CD4-positive, alpha-beta T cell (primary cell): Measurements from ENCODE around the gene CHD5. TPM values are rescaled to one million over a fixed set of nuclear protein-coding genes. Genes with fewer than 3 reads are reported as not detected.

Experiments used
- ATAC-seq: fragments of 200-7000 bp; cut with Tn5 transposase; one replicate; pipeline ENCODE4 v1.10.0; 2022; ENCODE audit warnings: mild to moderate bottlenecking; ENCODE audit not compliant: poor library complexity
- CTCF ChIA-PET: fragments of 350-600 bp; sonication (Branson Sonifier 250); formaldehyde crosslinking; loops from one replicate; lab custom pipeline; 2021; ENCODE audit warnings: antibody characterized with exemption, inconsistent platforms; lab: Charles Lee
- POLR2A ChIA-PET: fragments of 350-600 bp; sonication (Branson Sonifier 250); formaldehyde crosslinking; loops from one replicate; lab custom pipeline; 2021; ENCODE audit warnings: antibody characterized with exemption, inconsistent platforms; lab: Charles Lee
- DNase-seq, 14 experiments: peaks; one replicate each; pipeline ENCODE4 v3.0.0-alpha.2; 2013 to 2020; ENCODE audit warnings: mixed read lengths in 2 of 14
- H3K27ac ChIP-seq, 2 donors: one replicate each; pipeline versions ENCODE4 v1.5.1 to v1.7.0; 2013; ENCODE audit warnings: low read length in 2 of 2, low read depth in 1 of 2, mild to moderate bottlenecking in 1 of 2
- H3K27me3 ChIP-seq, 2 experiments: 1 replicate in 1 of 2; 2 replicates in 1 of 2; pipeline versions ENCODE4 v1.6.1 to v1.7.0; 2013; ENCODE audit warnings: low read length in 2 of 2, control low read depth in 1 of 2, mild to moderate bottlenecking in 1 of 2, moderate library complexity in 1 of 2; ENCODE audit not compliant: insufficient read depth in 2 of 2, control insufficient read depth in 1 of 2
- H3K36me3 ChIP-seq: one replicate; pipeline ENCODE4 v1.6.1; 2013; ENCODE audit warnings: low read length, control low read depth; ENCODE audit not compliant: insufficient read depth
- H3K4me1 ChIP-seq: one replicate; pipeline ENCODE4 v1.6.1; 2013; ENCODE audit warnings: low read length, control low read depth; ENCODE audit not compliant: insufficient read depth
- H3K4me3 ChIP-seq: one replicate; pipeline ENCODE4 v1.5.1; 2013; ENCODE audit warnings: mild to moderate bottlenecking, low read length, moderate library complexity
- H3K9me3 ChIP-seq, 2 experiments: 1 replicate in 1 of 2; 2 replicates in 1 of 2; pipeline versions ENCODE4 v1.6.1 to v1.7.0; 2013; ENCODE audit warnings: low read length in 2 of 2, mild to moderate bottlenecking in 2 of 2, control low read depth in 1 of 2, moderate library complexity in 1 of 2; ENCODE audit not compliant: control insufficient read depth in 1 of 2, insufficient read depth in 1 of 2
- H3K27ac Mint-ChIP-seq: one replicate; pipeline ENCODE4 v1.8.0; 2020; ENCODE audit warnings: mixed read lengths
- H3K27me3 Mint-ChIP-seq: one replicate; pipeline ENCODE4 v1.8.0; 2021; ENCODE audit warnings: mixed read lengths
- H3K36me3 Mint-ChIP-seq: one replicate; pipeline ENCODE4 v1.8.0; 2021; ENCODE audit warnings: low read depth, mixed read lengths
- H3K4me1 Mint-ChIP-seq: one replicate; pipeline ENCODE4 v1.8.0; 2021; ENCODE audit warnings: low read depth, mixed read lengths
- H3K4me3 Mint-ChIP-seq: one replicate; pipeline ENCODE4 v1.8.0; 2020; ENCODE audit warnings: mild to moderate bottlenecking, mixed read lengths
- H3K9me3 Mint-ChIP-seq: one replicate; pipeline ENCODE4 v1.8.0; 2020; ENCODE audit warnings: mixed read lengths
- CTCF ChIP-seq: fragments of 200-600 bp; IDR thresholded peaks from one replicate; pipeline ENCODE4 v1.8.0; 2022; ENCODE audit warnings: antibody characterized with exemption, mild to moderate bottlenecking
- intact Hi-C, 2 experiments: fragments of 100-400 bp; cut with DNase I in 1 of 2; cut with micrococcal nuclease in 1 of 2; formaldehyde crosslinking; loops; one replicate each; pipeline versions ENCODE4 v1.15.1 to v1.9.0; 2023 to 2025; cut with DNase I, micrococcal nuclease
- total RNA-seq, 174 experiments: library from RNA in 2 of 174; stranded (reverse) in 2 of 174; gene quantifications; one replicate each; pipeline ENCODE4 v1.2.3 and lab custom pipeline; 2021 to 2026

Gene CHD5
- total RNA-seq, 2 experiments from 2014 or later, result 0.25 to 0.34 TPM

DNA sequence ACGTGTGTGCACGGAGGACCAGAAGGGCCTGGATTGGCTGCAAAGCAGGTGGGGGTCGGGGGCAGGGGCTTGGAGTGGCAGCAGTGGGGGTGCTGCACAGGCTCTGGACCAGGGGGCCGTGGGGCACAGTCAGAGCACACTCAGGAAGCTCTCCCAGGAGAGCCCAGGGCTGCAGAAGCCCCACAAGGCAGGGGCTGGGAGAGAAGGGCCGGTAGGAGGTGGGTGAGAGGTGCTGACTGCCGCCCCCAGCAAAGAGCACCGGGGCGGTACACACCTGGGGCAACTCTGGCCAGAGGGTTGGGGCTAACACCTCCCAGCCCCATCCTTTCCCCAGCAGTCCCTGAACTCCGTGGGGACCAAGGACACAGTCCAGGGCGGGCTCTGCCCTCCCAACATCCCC, 13.9 kb downstream of the CHD5 start:
- Mint-ChIP-seq H3K27ac (no peak overlapping the region), H3K4me3 (no peak overlapping the region), H3K4me1 (no peaks in the 10 kb centered on the region), H3K27me3 (peaks cover 12% of the 10 kb centered on the region), H3K36me3 (no peaks in the 10 kb centered on the region), H3K9me3 (no peaks in the 10 kb centered on the region)
- POLR2A ChIA-PET, result no interaction called here
- TF ChIP-seq CTCF, result no peak
- no peak overlapping the region for H3K27ac ChIP-seq
- H3K9me3 ChIP-seq, result peaks cover 0 to 13% of the 10 kb centered on the region in 2 experiments
- no peaks in the 10 kb centered on the region for H3K4me1 ChIP-seq
- CTCF ChIA-PET, result no interaction called here
- no peak for DNase-seq
- intact Hi-C loops, result no loop called here
- peaks cover 2 to 6% of the 10 kb centered on the region in 2 experiments for H3K27me3 ChIP-seq
- ATAC-seq, result no peak
- no peak overlapping the region for H3K4me3 ChIP-seq
- no peaks in the 10 kb centered on the region for H3K36me3 ChIP-seq

- H3K9me3 Mint-ChIP-seq, result no peaks in the 10 kb centered on the region
- ChIA-PET CTCF (no interaction called here), POLR2A (no interaction called here)
- H3K4me1 ChIP-seq, result no peaks in the 10 kb centered on the region
- intact Hi-C loops, result no loop called here
- ATAC-seq (no peak), DNase-seq (no peak)
- peaks cover 15% of the 10 kb centered on the region for H3K27me3 Mint-ChIP-seq
- no peaks in the 10 kb centered on the region for H3K36me3 ChIP-seq
- H3K27me3 ChIP-seq, result peaks cover 6 to 13% of the 10 kb centered on the region in 2 experiments
- H3K4me3 Mint-ChIP-seq, result no peak overlapping the region
- peaks cover 0 to 14% of the 10 kb centered on the region in 2 experiments for H3K9me3 ChIP-seq
- H3K4me1 Mint-ChIP-seq, result no peaks in the 10 kb centered on the region
- no peak for TF ChIP-seq CTCF
- no peak overlapping the region for H3K4me3 ChIP-seq
- no peak overlapping the region for H3K27ac ChIP-seq
- no peaks in the 10 kb centered on the region for H3K36me3 Mint-ChIP-seq
- no peak overlapping the region for H3K27ac Mint-ChIP-seq
Observed at GRCh38 chr1:6165441-6165985, 14.6 kb downstream of the CHD5 start.

DNA sequence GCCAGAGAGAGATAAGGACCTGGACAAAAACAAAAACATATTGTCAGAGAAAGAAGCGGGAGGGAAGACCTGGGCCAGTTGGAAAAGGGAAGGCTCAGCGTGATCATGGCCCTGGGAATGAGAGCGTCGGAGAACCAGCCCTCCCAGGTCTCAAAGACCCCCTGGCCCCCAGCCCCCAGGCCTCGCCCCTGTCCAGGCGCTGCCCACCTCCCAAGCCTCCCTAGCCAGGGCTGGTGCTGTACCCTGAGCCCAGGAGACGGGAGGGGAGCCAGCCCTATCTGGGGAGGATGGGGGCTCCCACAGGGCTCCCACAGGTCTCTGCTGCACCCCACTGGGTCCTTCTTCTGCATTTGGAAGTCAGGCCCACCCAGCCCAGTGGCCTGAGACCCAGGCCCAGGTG, 15.1 kb downstream of the CHD5 start:
- Histone ChIP-seq H3K4me3 (no peak overlapping the region), H3K9me3 (peaks cover 0 to 14% of the 10 kb centered on the region in 2 experiments), H3K27ac (no peak overlapping the region), H3K27me3 (peaks cover 6 to 14% of the 10 kb centered on the region in 2 experiments), H3K36me3 (no peaks in the 10 kb centered on the region), H3K4me1 (no peaks in the 10 kb centered on the region)
- Mint-ChIP-seq H3K27ac (no peak overlapping the region), H3K9me3 (no peaks in the 10 kb centered on the region), H3K4me1 (no peaks in the 10 kb centered on the region), H3K27me3 (peaks cover 15% of the 10 kb centered on the region), H3K36me3 (no peaks in the 10 kb centered on the region), H3K4me3 (no peak overlapping the region)
- no peak for TF ChIP-seq CTCF
- ChIA-PET CTCF (no interaction called here), POLR2A (no interaction called here)
- intact Hi-C loops, result no loop called here
- DNase-seq (no peak), ATAC-seq (no peak)
